HepG2 (cell line): Measurements from ENCODE around the gene FAM222B. TPM values are rescaled to one million over a fixed set of nuclear protein-coding genes. Genes with fewer than 3 reads are reported as not detected.

ENCODE experiments used
- ARNT2 ChIP-seq: sonication (generic); formaldehyde crosslinking; IDR thresholded peaks from 2 replicates; pipeline ENCODE4 v1.8.0; 2022; ENCODE audit warnings: mild to moderate bottlenecking, low read depth, missing genetic modification reagents, moderate library complexity
- CBX2 ChIP-seq, 2 experiments: fragments of 200-600 bp in 1 of 2; sonication (generic); formaldehyde crosslinking in 1 of 2; IDR thresholded peaks; 2 replicates each; pipeline versions ENCODE4 v1.7.0 to v1.8.1; 2018 to 2022; ENCODE audit warnings: low read depth in 2 of 2, low read length in 1 of 2, mild to moderate bottlenecking in 1 of 2, missing genetic modification reagents in 1 of 2
- CEBPZ ChIP-seq: IDR thresholded peaks from 2 replicates; pipeline ENCODE4 v1.6.1; 2012; ENCODE audit warnings: low read length, improper control_type of control experiment
- GABPB1 ChIP-seq: IDR thresholded peaks from 2 replicates; pipeline ENCODE4 v1.6.1; 2016; ENCODE audit warnings: mild to moderate bottlenecking, missing genetic modification reagents, moderate library complexity, missing compliant biosample characterization
- KAT7 ChIP-seq: IDR thresholded peaks from 2 replicates; pipeline ENCODE4 v1.6.1; 2018; ENCODE audit warnings: borderline replicate concordance, missing compliant biosample characterization
- NFYC ChIP-seq: IDR thresholded peaks from 2 replicates; pipeline ENCODE4 v1.6.1; 2016; ENCODE audit warnings: missing genetic modification reagents, missing compliant biosample characterization
- PRDM4 ChIP-seq: sonication (generic); formaldehyde crosslinking; IDR thresholded peaks from 2 replicates; pipeline ENCODE4 v1.9.0; 2021; ENCODE audit warnings: missing genetic modification reagents, borderline replicate concordance
- TBX2 ChIP-seq: sonication (generic); formaldehyde crosslinking; IDR thresholded peaks from 2 replicates; pipeline ENCODE4 v1.5.0; 2020; ENCODE audit warnings: missing genetic modification reagents, mild to moderate bottlenecking, borderline replicate concordance
- ZEB1 ChIP-seq: IDR thresholded peaks from 2 replicates; pipeline ENCODE4 v1.6.1; 2012; ENCODE audit warnings: mild to moderate bottlenecking, low read depth, inconsistent platforms; ENCODE audit not compliant: insufficient replicate concordance
- ZNF430 ChIP-seq: sonication (generic); formaldehyde crosslinking; IDR thresholded peaks from 2 replicates; pipeline ENCODE4 v1.9.0; 2021; ENCODE audit warnings: mild to moderate bottlenecking, missing genetic modification reagents
- ZNF607 ChIP-seq: sonication (generic); formaldehyde crosslinking; IDR thresholded peaks from 2 replicates; pipeline ENCODE4 v1.5.1; 2020; ENCODE audit warnings: missing genetic modification reagents, mild to moderate bottlenecking, borderline replicate concordance
- ZNF788 ChIP-seq: sonication (generic); formaldehyde crosslinking; IDR thresholded peaks from 2 replicates; pipeline ENCODE4 v1.5.0; 2020; ENCODE audit warnings: mild to moderate bottlenecking, missing genetic modification reagents, borderline replicate concordance
- polyA plus RNA-seq, 8 experiments: library from polyadenylated mRNA; depleted of rRNA in 3 of 8; stranded (reverse) in 7 of 8; unstranded in 1 of 8; fragments of >200 nt; fragmentation: Illumina TruSeq in 4 of 8; extraction: Trizol in 4 of 8; gene quantifications; 2 replicates each; pipeline versions ENCODE4 v1.2.1 to v1.2.3, GENCODE V29; 2011 to 2016; ENCODE audit warnings: low read depth in 4 of 8, missing spikeins in 1 of 8, mixed read lengths in 1 of 8; ENCODE audit not compliant: insufficient read depth in 1 of 8
- total RNA-seq, 5 experiments: library from RNA; depleted of rRNA; stranded (reverse); fragments of >200 nt; fragmentation: Illumina TruSeq; extraction: Trizol; gene quantifications; 2 replicates each; pipeline ENCODE4 v1.2.3, GENCODE V29; 2016; ENCODE audit warnings: low read depth in 1 of 5
- TF ChIP-seq, protein P1 (sequence below): sonication (generic); formaldehyde crosslinking; IDR thresholded peaks from 2 replicates; pipeline ENCODE4 v1.4.0; 2020; ENCODE audit warnings: low read depth, mild to moderate bottlenecking, missing genetic modification reagents
- TF ChIP-seq, protein P2 (sequence below): sonication (generic); formaldehyde crosslinking; IDR thresholded peaks from 2 replicates; pipeline ENCODE4 v1.5.1; 2020; ENCODE audit warnings: missing genetic modification reagents, mild to moderate bottlenecking, borderline replicate concordance
- TF ChIP-seq, protein P3 (sequence below): IDR thresholded peaks from 2 replicates; pipeline ENCODE4 v1.6.1; 2016; ENCODE audit warnings: low read depth

The FAM222B gene
- total and polyA plus RNA-seq, 2 of the 13 experiments (the other 11 are each of a cell fraction or from before 2014, with no cell fraction given) = 3.5 to 7.3 TPM

- 0 out of 2 replicates have a peak, but pooled peaks have one; percentile 46 for TF ChIP-seq ARNT2
- peak; percentile 52; the same call in 1 of the 2 replicates for TF ChIP-seq ZNF788 (CRISPR knock-in tag)
- TF ChIP-seq, protein P1, sequence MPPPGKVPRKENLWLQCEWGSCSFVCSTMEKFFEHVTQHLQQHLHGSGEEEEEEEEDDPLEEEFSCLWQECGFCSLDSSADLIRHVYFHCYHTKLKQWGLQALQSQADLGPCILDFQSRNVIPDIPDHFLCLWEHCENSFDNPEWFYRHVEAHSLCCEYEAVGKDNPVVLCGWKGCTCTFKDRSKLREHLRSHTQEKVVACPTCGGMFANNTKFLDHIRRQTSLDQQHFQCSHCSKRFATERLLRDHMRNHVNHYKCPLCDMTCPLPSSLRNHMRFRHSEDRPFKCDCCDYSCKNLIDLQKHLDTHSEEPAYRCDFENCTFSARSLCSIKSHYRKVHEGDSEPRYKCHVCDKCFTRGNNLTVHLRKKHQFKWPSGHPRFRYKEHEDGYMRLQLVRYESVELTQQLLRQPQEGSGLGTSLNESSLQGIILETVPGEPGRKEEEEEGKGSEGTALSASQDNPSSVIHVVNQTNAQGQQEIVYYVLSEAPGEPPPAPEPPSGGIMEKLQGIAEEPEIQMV (CRISPR knock-in tag) = peak; percentile 27; the same call in 1 of the 2 replicates
- peak; percentile 80 for TF ChIP-seq GABPB1
- peak; percentile 56 for TF ChIP-seq TBX2 (CRISPR knock-in tag)
- TF ChIP-seq CBX2 (IDR thresholded peaks at IDR 0.05; ENCODE audit: low read depth, low read length) = no peak
- TF ChIP-seq CBX2 (CRISPR knock-in tag; IDR thresholded peaks at IDR 0.05; ENCODE audit: low read depth) = no peak
- TF ChIP-seq NFYC (CRISPR knock-in tag) = peak; percentile 77
- no peak for TF ChIP-seq PRDM4
- TF ChIP-seq, protein P2, sequence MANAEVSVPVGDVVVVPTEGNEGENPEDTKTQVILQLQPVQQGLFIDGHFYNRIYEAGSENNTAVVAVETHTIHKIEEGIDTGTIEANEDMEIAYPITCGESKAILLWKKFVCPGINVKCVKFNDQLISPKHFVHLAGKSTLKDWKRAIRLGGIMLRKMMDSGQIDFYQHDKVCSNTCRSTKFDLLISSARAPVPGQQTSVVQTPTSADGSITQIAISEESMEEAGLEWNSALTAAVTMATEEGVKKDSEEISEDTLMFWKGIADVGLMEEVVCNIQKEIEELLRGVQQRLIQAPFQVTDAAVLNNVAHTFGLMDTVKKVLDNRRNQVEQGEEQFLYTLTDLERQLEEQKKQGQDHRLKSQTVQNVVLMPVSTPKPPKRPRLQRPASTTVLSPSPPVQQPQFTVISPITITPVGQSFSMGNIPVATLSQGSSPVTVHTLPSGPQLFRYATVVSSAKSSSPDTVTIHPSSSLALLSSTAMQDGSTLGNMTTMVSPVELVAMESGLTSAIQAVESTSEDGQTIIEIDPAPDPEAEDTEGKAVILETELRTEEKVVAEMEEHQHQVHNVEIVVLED (CRISPR knock-in tag) = peak; percentile 33; the same call in 1 of the 2 replicates
- TF ChIP-seq CEBPZ = no peak
- peak; percentile 73; the same call in 1 of the 2 replicates for TF ChIP-seq KAT7 (CRISPR knock-in tag)
- TF ChIP-seq ZEB1 = no peak
- TF ChIP-seq ZNF430 (CRISPR knock-in tag) = peak; percentile 30; the same call in 1 of the 2 replicates
- TF ChIP-seq, protein P3, sequence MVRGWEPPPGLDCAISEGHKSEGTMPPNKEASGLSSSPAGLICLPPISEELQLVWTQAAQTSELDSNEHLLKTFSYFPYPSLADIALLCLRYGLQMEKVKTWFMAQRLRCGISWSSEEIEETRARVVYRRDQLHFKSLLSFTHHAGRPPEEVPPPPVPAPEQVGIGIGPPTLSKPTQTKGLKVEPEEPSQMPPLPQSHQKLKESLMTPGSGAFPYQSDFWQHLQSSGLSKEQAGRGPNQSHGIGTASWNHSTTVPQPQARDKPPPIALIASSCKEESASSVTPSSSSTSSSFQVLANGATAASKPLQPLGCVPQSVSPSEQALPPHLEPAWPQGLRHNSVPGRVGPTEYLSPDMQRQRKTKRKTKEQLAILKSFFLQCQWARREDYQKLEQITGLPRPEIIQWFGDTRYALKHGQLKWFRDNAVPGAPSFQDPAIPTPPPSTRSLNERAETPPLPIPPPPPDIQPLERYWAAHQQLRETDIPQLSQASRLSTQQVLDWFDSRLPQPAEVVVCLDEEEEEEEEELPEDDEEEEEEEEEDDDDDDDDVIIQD = no peak
- TF ChIP-seq ZNF607 (CRISPR knock-in tag) = peak; percentile 70
Measured at GRCh38 chr17:28710861-28711722, 131.5 kb downstream of the FAM222B start (continued).
